Stimulated activated CD4-positive, alpha-beta T cell treated with anti-CD3 and anti-CD28 coated beads, Interleukin-4, amount 100 ng/mL, for 48 hours (primary cell): ENCODE measurements around the gene RPS16.
"Not testable (repeated sequence)": the region's sequence is repeated elsewhere in the genome, so short reads cannot be mapped to it uniquely, and the experiment has no call there.

ENCODE experiments used
- DNase-seq, 2 donors: peaks; one replicate each; pipeline ENCODE4 v3.0.0-alpha.2; 2020; ENCODE audit warnings: low read depth in 2 of 2

The RPS16 gene

GRCh38 chr19:39435499-39436349 is at the start of gene RPS16:
Gene RPS16, minus strand, starts transcription at chr19:39435949. Its CDS starts 54 bp downstream, at chr19:39435895.
- peak; percentile 99 to 100 for DNase-seq

- DNase-seq = no peak
Measured at GRCh38 chr19:39483141-39483540, 47.4 kb upstream of the RPS16 start.

GRCh38 chr19:39481676-39482075 is 45.9 kb upstream of the RPS16 start:
- no peak for DNase-seq

- no peak for DNase-seq
Measured at GRCh38 chr19:39481229-39481545, 45.4 kb upstream of the RPS16 start.

GRCh38 chr19:39480337-39481228 is 44.8 kb upstream of the RPS16 start, which contains the start of gene TIMM50:
Gene TIMM50, plus strand, starts transcription at chr19:39480838. Its CDS starts 16 bp downstream, at chr19:39480854.
- peak; percentile 99 for DNase-seq

- DNase-seq = no peak
Measured at GRCh38 chr19:39479916-39480315, 44.2 kb upstream of the RPS16 start.

DNA sequence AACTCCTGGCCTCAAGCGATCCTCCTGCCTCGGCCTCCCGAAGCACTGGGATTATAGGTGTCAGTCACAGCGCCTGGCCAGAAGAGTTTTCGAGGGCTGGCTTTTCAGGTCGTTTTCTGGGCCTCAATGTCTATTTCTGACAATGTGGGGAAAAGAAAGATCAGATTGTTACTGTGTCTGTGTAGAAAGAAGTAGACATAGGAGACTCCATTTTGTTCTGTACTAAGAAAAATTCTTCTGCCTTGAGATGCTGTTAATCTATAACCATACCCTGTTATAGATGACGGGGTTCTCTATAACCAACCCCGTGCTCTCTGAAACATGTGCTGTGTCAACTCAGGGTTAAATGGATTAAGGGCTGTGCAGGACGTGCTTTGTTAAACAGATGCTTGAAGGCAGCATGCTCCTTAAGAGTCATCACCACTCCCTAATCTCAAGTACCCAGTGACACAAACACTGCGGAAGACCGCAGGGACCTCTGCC is 43.6 kb upstream of the RPS16 start:
- DNase-seq = not testable (repeated sequence)

GRCh38 chr19:39475748-39476147 is 40.0 kb upstream of the RPS16 start:
- DNase-seq = no peak

- DNase-seq = peak; percentile 64 to 70
Measured at GRCh38 chr19:39474139-39474620, 38.4 kb upstream of the RPS16 start.

DNA sequence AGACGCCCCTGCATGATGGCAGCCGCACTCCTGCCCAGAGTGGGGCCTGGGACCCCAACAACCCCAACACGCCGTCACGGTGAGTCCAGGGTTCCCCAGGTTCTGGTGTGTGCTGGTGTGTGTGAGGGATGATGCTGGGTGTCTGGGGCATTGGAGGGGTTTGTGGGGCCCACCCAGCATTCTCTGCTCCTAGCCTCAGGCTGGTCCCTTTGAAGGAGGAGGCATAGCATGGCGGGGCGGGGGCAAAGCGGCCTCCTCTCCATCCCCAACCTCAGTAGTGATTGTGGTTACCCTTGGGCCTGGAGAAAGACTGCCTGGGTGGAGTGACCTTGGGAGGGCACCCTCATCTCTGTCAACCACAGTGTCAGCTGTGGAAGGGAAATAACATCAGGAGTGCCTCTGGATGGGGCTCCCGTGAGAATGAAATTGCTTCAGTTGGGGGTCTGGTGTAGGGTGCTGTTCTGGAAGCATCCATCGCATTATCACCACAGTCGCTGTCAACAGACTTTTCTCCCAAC is 37.8 kb upstream of the RPS16 start:
- no peak for DNase-seq

GRCh38 chr19:39472746-39473442 is 37.1 kb upstream of the RPS16 start:
- DNase-seq = no peak

GRCh38 chr19:39471756-39472536 is 36.2 kb upstream of the RPS16 start:
- DNase-seq = no peak

GRCh38 chr19:39470724-39471339 is 35.1 kb upstream of the RPS16 start:
- no peak for DNase-seq

GRCh38 chr19:39469567-39469966 is 33.8 kb upstream of the RPS16 start:
- no peak for DNase-seq

- no peak for DNase-seq
Measured at GRCh38 chr19:39469036-39469435, 33.3 kb upstream of the RPS16 start.

GRCh38 chr19:39467941-39468340 is 32.2 kb upstream of the RPS16 start:
- DNase-seq = no peak

DNA sequence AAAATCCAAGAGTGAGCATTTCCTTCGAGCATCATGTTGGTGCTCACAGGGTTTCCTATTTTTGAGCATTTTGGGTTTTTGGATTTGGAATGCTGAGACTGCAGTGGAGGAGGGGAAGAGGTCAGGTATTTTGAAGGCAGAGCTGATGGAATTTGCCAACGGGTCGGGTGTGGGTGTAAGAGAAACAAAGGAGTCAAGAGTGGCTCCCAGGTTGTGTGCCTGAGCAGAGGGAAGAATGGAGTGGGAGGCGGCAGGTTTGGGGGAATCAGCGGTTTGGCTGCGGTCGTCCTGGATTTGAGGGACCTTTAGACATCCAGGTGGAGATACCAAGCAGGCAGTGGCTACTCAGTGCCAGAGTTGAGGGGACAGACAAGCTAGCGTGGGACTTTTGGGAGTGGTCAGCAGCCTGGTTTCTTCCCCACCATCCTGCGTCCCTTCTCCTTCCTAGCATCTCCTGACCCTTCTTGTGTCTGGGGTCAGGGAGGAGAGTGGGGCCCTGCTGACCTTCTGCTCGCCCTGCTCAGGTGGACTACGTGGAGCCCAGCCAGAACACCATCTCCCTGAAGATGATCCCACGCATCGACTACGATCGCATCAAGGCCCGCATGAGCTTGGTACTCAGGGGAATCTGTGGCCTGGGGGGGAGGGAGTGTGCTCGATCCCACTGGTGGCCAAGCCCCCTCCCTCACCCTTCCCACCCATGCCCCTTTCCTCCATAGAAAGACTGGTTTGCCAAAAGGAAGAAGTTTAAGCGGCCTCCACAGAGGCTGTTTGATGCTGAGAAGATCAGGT is 30.4 kb upstream of the RPS16 start:
- no peak for DNase-seq

DNA sequence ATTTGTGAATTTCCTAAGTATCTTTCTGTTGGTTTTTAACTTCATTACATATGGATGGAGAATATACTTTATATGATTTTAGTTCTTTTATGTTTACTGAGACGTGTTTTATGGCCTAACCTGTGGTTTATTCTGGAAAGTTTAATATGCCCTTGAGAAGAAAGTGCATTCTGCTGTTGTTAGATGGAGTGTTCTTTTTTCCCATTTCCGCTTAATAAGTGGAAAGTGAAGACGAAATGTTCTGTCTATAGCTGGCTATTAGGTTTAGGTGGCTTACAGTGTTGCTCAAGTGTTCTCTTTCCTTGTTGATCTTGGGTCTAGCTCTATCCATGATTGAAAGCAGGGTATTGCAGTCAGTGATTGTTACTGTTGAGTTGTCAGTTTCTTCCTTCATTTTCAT is 27.7 kb upstream of the RPS16 start:
- DNase-seq = no peak

DNA sequence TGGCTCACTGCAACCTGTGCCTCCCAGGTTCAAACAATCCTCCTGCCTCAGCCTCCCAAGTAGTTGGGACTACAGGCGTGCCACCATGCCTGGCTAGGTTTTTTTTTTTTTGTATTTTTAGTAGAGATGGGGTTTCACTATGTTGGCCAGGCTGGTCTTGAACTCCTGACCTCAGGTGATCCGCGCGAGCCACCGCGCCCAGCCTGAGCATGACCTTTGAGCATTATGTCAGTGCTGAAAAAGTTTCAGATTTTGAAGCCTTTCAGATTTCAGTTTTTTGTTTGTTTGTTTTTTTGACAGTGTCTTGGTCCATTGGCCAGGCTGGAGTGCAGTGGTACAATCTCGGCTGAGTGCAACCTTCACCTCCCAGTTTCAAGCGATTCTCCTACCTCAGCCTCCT is 15.5 kb upstream of the RPS16 start:
- DNase-seq = not testable (repeated sequence)
